ENCODE results near the gene FRMPD1.
A peak's percentile ranks its signal among the peaks of the same experiment; 100 is the strongest.

The FRMPD1 gene

GRCh38 chr9:37683531-37684371 is 33.0 kb downstream of the FRMPD1 start:
- DNase-seq = no peak

- no peak for DNase-seq
These were observed 42.0 kb downstream of the FRMPD1 start for GRCh38 chr9:37692622-37693221.

GRCh38 chr9:37693260-37693659 is 42.5 kb downstream of the FRMPD1 start:
- no peak for DNase-seq

DNA sequence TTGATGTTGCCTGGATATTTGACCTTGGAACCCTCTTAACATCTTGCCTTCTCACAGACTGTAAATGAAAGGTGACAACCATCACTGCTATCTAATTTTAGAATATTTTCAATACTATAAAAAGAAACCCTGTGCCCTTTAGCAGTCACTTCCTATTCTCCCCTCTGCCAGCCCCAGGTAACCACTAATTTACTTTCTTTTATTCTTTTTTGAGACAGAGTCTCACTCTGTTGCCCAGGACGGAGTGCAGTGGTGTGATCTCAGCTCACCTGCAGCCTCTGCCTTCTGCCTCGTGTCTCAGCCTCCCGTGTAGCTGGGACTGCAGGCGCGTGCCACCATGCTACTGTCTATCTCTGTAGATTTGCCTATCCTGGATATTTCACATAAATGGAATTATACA is 43.6 kb downstream of the FRMPD1 start:
- no peak for DNase-seq

DNA sequence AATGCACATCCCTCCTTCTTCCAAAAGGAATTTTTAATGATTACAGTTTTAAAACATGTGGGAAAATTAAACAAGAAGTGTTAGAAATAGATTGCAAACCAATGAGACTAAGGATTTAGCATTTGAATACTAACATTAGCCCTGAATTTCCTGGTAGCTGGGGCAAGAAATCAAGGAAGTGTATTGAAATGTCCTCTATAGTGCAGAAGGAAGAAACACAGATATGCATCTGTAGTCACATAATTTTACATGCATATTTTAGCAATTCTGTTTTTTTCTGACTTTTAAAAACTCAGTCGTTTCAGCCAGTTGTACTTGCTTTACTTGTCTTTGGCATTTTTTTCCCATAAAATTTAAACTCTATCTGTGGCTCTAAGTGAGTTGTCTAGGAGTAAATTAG is 45.8 kb downstream of the FRMPD1 start:
- DNase-seq = no peak

- DNase-seq = no peak
These were observed 49.4 kb downstream of the FRMPD1 start for GRCh38 chr9:37700131-37700530.

GRCh38 chr9:37700900-37701299 is 50.1 kb downstream of the FRMPD1 start:
- DNase-seq = no peak

GRCh38 chr9:37705787-37706186 is 55.0 kb downstream of the FRMPD1 start:
- DNase-seq = no peak

- no peak for DNase-seq
These were observed 55.5 kb downstream of the FRMPD1 start for GRCh38 chr9:37706290-37706689.

- no peak for DNase-seq
These were observed 57.0 kb downstream of the FRMPD1 start for GRCh38 chr9:37707748-37708147.

DNA sequence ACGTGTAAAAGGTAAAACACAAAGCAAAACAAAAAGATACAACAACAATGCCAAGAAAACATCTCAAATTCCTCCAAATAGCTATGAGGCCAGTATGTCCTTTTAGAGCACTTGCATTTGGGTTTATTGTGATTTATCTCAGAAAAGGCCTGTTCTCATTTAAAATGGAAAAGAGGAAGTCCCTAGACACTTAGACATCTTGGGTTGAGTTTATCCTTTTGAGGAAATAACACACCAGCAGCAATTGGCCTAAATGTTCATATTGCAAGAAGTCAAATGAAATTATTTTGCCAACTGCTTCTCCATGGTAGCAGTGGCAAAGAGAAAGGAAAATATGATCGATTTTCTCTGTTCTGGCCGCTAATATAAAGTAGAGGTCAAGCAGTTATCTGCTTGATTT is 59.3 kb downstream of the FRMPD1 start:
- no peak for DNase-seq

DNA sequence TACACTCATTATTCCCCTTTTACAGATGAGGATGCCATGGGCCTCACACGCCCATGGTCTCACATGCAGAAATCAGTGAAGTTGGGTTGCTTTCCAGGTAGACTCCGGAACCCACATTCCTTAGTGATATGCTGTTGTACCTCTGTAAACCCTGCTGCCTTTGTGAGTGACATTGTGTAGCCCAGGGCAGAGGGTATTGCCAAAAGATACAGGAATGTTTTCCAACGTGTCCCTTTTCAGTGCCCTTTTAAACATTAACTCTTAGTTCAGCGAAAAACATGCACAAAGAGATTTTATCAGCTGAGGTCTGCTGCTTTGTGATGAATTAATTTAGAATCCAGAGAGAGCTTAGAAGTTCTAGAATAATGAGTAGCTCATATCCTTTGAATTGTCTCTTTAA is 64.5 kb downstream of the FRMPD1 start:
- no peak for DNase-seq

- DNase-seq = no peak
These were observed 65.3 kb downstream of the FRMPD1 start for GRCh38 chr9:37715991-37716505.

GRCh38 chr9:37719526-37719925 is 68.8 kb downstream of the FRMPD1 start:
- DNase-seq = no peak

GRCh38 chr9:37727013-37727412 is 76.3 kb downstream of the FRMPD1 start:
- DNase-seq = no peak

GRCh38 chr9:37729499-37729898 is 78.7 kb downstream of the FRMPD1 start:
- DNase-seq = peak; percentile 14

GRCh38 chr9:37730256-37730655 is 79.5 kb downstream of the FRMPD1 start:
- peak; percentile 47 for DNase-seq

DNA sequence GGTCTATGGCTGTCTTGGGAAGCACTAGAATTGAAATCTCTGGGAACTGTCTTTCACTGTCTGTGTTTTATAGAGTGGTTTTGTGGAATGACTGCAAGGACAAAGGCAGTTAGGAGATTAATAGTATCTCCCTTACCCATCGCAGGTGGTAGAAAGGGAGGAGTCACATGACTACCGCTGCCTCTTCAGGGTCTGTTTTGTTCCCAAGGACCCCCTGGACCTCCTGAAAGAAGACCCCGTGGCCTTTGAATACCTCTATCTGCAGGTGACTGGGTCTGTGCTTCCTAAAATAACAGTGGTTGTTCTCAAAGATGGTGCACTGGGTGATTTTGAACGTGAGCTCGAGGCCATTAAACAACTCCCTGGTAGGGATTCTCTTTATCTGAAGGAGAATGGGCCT is 80.1 kb downstream of the FRMPD1 start:
- no peak for DNase-seq

- DNase-seq = peak; percentile 21
These were observed 81.5 kb downstream of the FRMPD1 start for GRCh38 chr9:37732086-37732741.

DNA sequence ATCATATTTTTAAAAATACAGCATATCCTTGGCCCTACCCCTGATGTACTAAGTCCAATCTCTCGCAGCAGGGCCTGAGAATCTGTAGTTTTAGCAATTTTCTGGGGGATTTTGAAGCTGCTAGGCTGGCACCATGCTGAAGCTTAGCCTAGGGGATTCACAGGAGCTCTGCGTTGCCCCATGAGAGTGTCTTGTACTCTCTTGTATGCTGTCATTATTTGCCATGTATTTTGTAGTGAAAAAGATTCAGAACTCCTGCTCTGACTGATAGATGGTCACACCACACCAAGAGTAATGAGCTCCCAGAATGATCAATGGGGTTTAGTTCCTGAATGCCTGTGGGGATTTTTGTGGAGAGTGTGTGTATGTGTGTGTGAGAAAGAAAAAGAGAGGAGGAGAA is 82.2 kb downstream of the FRMPD1 start:
- DNase-seq = no peak

DNA sequence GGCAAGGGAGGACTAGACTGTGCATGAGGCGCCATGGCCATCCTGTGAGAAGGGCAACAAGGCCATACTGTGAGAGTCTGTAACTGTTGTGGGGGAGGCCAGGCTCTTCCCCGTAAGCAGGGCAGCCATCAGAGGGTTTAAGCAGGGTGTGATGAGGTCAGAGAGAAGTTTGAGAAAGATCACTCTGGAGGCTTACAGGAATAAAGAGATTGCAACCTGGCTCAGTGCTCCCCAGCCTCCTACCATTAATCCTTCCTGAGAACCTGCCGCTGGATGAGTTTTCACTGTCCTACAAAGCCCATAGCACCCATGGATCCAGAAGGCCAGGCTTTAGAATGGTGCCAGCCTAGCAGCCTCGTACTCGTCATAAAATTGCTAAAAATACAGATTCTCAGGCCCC is 88.5 kb downstream of the FRMPD1 start:
- DNase-seq = no peak

GRCh38 chr9:37740128-37740527 is 89.4 kb downstream of the FRMPD1 start:
- no peak for DNase-seq

- no peak for DNase-seq
These were observed 90.0 kb downstream of the FRMPD1 start for GRCh38 chr9:37740631-37741328.

All from EL (cell line).